Choroid plexus epithelial cell (primary cell): Measurements from ENCODE around the gene PADI3.

ENCODE experiments used
- DNase-seq: peaks from one replicate; pipeline ENCODE4 v3.0.0-alpha.2; 2010; ENCODE audit warnings: low read depth
- H3K4me3 ChIP-seq: 2 replicates; pipeline ENCODE4 v1.5.1; 2011; ENCODE audit warnings: low read depth, mild to moderate bottlenecking, control low read depth, low read length, moderate library complexity
- TF ChIP-seq, protein P1 (sequence below): conservative IDR thresholded peaks from 2 replicates; pipeline ENCODE4 v1.5.1; 2011; ENCODE audit warnings: low read depth, mild to moderate bottlenecking, control low read depth, inconsistent platforms, low read length, moderate library complexity

Gene PADI3

DNA sequence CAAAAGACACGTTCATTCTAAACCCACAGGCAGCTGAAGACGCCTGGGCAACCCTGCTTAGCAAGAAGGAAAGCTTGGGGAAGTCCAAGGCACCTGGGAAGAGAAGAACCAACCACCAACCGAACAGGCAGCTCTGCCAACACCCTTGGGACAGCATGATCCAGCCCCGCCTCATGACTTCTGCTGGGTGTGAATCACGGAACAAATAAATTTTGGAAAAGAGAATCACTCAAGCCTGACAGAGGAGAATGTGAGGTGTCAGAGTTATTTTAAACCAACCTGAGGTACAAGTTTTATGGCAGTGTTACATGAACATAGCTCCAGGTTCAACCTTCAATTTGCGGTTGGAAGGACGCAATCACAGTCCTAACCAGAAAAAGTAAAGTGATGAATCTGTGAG lies 49.1 kb downstream of the PADI3 start:
- DNase-seq, result no peak
- TF ChIP-seq, protein P1, sequence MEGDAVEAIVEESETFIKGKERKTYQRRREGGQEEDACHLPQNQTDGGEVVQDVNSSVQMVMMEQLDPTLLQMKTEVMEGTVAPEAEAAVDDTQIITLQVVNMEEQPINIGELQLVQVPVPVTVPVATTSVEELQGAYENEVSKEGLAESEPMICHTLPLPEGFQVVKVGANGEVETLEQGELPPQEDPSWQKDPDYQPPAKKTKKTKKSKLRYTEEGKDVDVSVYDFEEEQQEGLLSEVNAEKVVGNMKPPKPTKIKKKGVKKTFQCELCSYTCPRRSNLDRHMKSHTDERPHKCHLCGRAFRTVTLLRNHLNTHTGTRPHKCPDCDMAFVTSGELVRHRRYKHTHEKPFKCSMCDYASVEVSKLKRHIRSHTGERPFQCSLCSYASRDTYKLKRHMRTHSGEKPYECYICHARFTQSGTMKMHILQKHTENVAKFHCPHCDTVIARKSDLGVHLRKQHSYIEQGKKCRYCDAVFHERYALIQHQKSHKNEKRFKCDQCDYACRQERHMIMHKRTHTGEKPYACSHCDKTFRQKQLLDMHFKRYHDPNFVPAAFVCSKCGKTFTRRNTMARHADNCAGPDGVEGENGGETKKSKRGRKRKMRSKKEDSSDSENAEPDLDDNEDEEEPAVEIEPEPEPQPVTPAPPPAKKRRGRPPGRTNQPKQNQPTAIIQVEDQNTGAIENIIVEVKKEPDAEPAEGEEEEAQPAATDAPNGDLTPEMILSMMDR, result no peak
- H3K4me3 ChIP-seq, result no peak overlapping the region

DNA sequence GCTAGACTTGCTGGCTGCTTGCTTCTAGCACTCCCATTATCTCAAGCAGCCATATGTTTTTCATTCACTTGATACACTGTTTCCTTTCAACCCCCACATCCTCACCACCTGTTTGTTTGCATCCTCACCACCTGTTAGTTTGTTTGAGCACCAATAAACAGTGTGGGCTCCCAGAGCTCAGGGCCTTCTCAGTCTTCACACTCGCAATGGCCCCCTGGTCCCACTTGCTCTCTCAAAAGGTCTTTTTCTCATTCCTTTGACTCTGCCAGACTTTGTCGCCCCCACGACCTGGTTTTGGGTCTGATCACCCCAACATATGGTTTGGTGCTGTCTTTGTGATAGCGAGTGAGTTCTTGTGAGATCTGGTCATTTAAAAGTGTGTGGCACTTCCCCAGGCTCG lies 52.9 kb downstream of the PADI3 start:
- TF ChIP-seq, protein P1, result no peak
- no peak for DNase-seq

DNA sequence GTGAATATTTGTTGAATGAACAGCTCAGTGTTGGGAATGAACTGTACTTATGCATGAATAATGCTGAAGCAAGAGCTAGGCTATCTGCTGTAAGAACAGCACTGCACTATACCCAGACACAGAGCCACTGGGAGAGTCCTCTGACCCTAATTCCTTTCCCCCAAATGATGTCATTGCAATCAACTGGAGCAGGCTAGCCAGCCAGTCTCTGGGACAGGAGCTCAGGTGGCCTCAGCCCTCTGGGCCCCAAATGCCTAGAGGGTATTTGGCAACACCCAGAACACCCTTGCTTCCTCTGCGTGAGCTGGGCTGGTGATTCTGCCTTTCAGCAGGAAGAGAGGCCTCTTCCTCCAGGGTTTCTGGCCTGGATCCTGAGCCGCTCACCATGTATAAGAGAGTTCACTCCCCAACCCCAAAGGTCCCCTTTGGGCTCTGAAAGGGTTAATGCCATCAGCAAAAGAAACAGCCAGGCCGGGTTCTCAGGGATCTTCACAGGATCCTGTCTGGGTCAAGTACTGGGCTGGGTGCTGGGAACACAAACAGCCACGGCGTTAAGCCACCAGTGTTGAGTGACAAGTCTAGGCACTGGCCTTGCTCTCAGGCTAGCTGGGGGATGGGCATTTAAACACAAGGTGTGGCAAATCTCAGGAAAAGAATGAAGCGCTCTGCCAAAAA lies 55.4 kb downstream of the PADI3 start:
- TF ChIP-seq, protein P1, result no peak
- no peak overlapping the region for H3K4me3 ChIP-seq
- no peak for DNase-seq

More for the DNA sequence above, 52.9 kb downstream of the PADI3 start:
- no peak overlapping the region for H3K4me3 ChIP-seq

DNA sequence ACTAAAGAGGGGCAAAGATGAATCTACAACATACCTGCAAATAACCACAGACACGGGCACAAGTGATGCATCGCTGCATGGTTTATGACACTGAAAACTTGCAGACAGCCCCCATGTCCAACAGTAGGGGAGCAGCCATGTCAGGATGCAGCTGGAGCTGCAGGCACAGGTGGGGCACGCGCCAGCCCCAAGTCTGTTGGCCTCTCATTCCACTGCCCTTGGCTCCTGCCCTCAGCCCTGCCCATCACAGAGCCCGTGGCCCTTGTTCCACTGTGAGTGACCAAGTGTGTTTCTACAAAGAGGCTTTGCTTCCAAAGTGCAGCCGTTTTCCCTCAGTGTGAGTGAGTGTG lies 55.9 kb downstream of the PADI3 start:
- DNase-seq, result no peak
- TF ChIP-seq, protein P1, result no peak
- no peak overlapping the region for H3K4me3 ChIP-seq

DNA sequence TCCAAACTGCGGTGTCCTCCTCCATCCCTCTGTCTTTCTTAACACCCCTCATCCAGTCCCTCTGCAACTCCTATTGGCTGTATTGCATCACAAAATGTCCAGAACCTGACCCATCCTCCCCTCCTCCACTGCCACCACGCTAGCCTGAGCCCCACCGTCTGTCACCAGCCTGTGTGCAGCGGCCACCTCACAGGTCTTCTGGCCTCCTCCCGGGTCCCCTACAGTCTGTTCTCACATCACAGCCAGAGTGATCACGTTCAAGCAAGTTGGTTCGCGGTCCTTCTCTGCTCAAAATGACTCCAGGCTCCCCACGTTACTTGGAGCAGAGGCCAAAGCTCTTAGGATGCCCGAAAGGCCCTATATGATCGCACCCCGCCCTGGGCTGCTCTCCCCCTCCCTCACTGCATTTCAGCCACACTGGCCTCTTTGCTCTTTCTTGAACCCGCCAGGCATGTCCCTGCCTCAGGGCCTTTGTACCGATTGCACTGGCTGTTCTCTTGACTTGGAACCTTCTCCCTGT lies 56.7 kb downstream of the PADI3 start:
- TF ChIP-seq, protein P1, result no peak
- DNase-seq, result no peak
- H3K4me3 ChIP-seq, result no peak overlapping the region

DNA sequence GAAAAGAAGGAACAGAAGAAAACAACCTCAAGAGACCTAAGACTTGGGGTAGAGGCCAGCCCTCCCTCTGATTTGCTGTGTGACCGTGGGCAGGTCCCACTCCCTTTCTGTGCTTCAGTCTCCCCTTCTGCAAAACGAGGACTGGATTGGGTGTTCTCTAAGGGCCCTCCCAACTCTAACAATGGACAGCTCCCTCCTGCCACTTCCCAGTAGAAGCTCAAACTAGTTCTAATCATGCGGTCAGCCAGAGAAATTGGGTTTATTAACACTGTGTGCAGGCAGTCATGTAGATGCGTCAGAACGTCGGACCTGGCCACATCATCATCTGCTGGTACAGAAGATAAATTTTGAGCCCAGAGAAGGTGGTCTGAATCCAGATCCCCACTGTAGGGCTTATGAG lies 57.5 kb downstream of the PADI3 start:
- DNase-seq, result no peak
- H3K4me3 ChIP-seq, result no peak overlapping the region
- TF ChIP-seq, protein P1, result no peak

DNA sequence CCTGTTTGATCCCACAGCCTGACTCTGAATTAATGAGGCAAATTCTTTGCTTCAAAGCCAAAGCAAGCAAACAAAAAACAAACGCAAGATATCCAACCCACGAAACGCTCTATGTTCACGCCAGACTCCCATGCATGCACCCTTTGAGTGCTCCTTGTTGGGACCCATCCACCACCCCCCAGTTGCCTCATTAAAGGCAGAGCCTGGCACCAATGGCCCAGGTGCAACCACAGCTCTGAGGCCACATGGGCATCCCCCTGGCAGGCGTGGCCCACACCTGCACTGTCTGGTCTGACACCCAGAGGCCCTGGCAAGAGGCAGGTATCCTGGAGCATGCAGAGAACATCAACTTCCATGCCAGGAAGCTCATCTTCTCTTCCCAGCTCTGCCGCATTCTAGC lies 58.0 kb downstream of the PADI3 start:
- TF ChIP-seq, protein P1, result no peak
- no peak overlapping the region for H3K4me3 ChIP-seq
- DNase-seq, result no peak
